NT2/D1 (cell line): ENCODE results near the gene ACSL4.

Experiments
- SUZ12 ChIP-seq: IDR thresholded peaks from 2 replicates; pipeline ENCODE4 v1.6.1; 2011; ENCODE audit not compliant: insufficient read length, insufficient read depth; ENCODE audit errors: extremely low read depth
- YY1 ChIP-seq: IDR thresholded peaks from 2 replicates; pipeline ENCODE4 v1.6.1; 2011; ENCODE audit not compliant: insufficient read length, insufficient read depth
- ZNF274 ChIP-seq: IDR thresholded peaks from 2 replicates; pipeline ENCODE4 v1.6.1; 2011; ENCODE audit warnings: mild to moderate bottlenecking, low read depth, low read length

GRCh38 chrX:109710181-109710580 is 22.9 kb downstream of the ACSL4 start:
- TF ChIP-seq ZNF274 (no peak), SUZ12 (no peak), YY1 (no peak)
